H1 (cell line): Measurements from ENCODE around the gene DNMT1. TPM values are rescaled to one million over a fixed set of nuclear protein-coding genes. Genes with fewer than 3 reads are reported as not detected.

ENCODE experiments used
- CTCF ChIA-PET: fragments of 300-600 bp; sonication (Branson Sonifier 250); formaldehyde crosslinking; loops from one replicate; lab custom pipeline; 2021; ENCODE audit not compliant: partially characterized antibody; lab: Charles Lee
- POLR2A ChIA-PET: fragments of 300-600 bp; sonication (Branson Sonifier 250); formaldehyde crosslinking; loops from one replicate; lab custom pipeline; 2021; ENCODE audit warnings: inconsistent platforms; ENCODE audit not compliant: partially characterized antibody; lab: Charles Lee
- DNase-seq, 2 experiments: peaks; one replicate each; pipeline versions ENCODE4 v3.0.0 to v3.0.0-alpha.2; 2010 to 2022; ENCODE audit warnings: low spot score in 2 of 2, low read depth in 1 of 2, mixed read lengths in 1 of 2
- FAIRE-seq: peaks from 2 replicates; lab custom pipeline; 2011; peaks lifted over from hg19 to GRCh38; lab: Jason Lieb, UNC
- H2AFZ ChIP-seq: 2 replicates; pipeline ENCODE4 v1.8.1; 2012; ENCODE audit warnings: low read length, inconsistent platforms
- H2AK5ac ChIP-seq: 2 replicates; pipeline ENCODE4 v1.6.1; 2013; ENCODE audit warnings: low read depth, low read length
- H2BK120ac ChIP-seq: replicated peaks from 2 replicates; pipeline ENCODE3; 2013; ENCODE audit warnings: low read depth, low read length, inconsistent platforms
- H2BK12ac ChIP-seq: 2 replicates; pipeline ENCODE4 v1.6.1; 2013; ENCODE audit warnings: low read depth, low read length
- H2BK15ac ChIP-seq: 2 replicates; pipeline ENCODE4 v1.6.1; 2013; ENCODE audit warnings: low read length
- H2BK20ac ChIP-seq: 2 replicates; pipeline ENCODE4 v1.6.1; 2013; ENCODE audit warnings: low read length
- H2BK5ac ChIP-seq: 2 replicates; pipeline ENCODE4 v1.6.1; 2013; ENCODE audit warnings: low read depth, low read length
- H3K14ac ChIP-seq: 2 replicates; pipeline ENCODE4 v1.6.1; 2013; ENCODE audit warnings: inconsistent platforms; ENCODE audit not compliant: insufficient read length
- H3K18ac ChIP-seq: 2 replicates; pipeline ENCODE4 v1.6.1; 2013; ENCODE audit warnings: low read length; ENCODE audit errors: extremely low read depth
- H3K23ac ChIP-seq: 2 replicates; pipeline ENCODE4 v1.6.1; 2013; ENCODE audit warnings: inconsistent platforms; ENCODE audit not compliant: insufficient read length
- H3K23me2 ChIP-seq: 2 replicates; pipeline ENCODE4 v1.6.1; 2013; ENCODE audit warnings: low read depth, low read length
- H3K27ac ChIP-seq: 2 replicates; pipeline ENCODE4 v1.6.1; 2011; ENCODE audit warnings: low read depth, low read length, inconsistent platforms
- H3K27me3 ChIP-seq, 4 experiments: replicated peaks in 1 of 4; 1 replicate in 1 of 4; 2 replicates in 3 of 4; pipeline versions ENCODE4 v1.6.1 to v1.8.1; 2011 to 2013; ENCODE audit warnings: low read length in 3 of 4, mild to moderate bottlenecking in 3 of 4, inconsistent platforms in 2 of 4, mixed read lengths in 2 of 4, moderate library complexity in 1 of 4; ENCODE audit not compliant: control insufficient read depth in 3 of 4, insufficient read depth in 3 of 4; ENCODE audit errors: extremely low read depth in 1 of 4
- H3K36me3 ChIP-seq, 4 experiments: 2 replicates each; pipeline versions ENCODE4 v1.6.1 to v1.8.1; 2011 to 2013; ENCODE audit warnings: mild to moderate bottlenecking in 4 of 4, low read length in 3 of 4, moderate library complexity in 2 of 4, control low read depth in 1 of 4, inconsistent platforms in 1 of 4; ENCODE audit not compliant: insufficient read depth in 4 of 4, control insufficient read depth in 2 of 4
- H3K4ac ChIP-seq: replicated peaks from 2 replicates; pipeline ENCODE3; 2013; ENCODE audit warnings: low read length, low read depth, mixed read lengths, inconsistent platforms; ENCODE audit not compliant: insufficient read length
- H3K4me1 ChIP-seq, 4 experiments: replicated peaks in 1 of 4; 1 replicate in 1 of 4; 2 replicates in 3 of 4; pipeline versions ENCODE4 v1.6.1 to v1.8.1; 2011 to 2013; ENCODE audit warnings: low read length in 3 of 4, inconsistent platforms in 2 of 4, mixed read lengths in 1 of 4; ENCODE audit not compliant: insufficient read depth in 4 of 4, control insufficient read depth in 3 of 4
- H3K4me2 ChIP-seq, 2 experiments: 2 replicates each; pipeline versions ENCODE4 v1.6.1 to v1.8.1; 2011 to 2013; ENCODE audit warnings: low read depth in 2 of 2, low read length in 2 of 2, control low read depth in 1 of 2, inconsistent platforms in 1 of 2, mild to moderate bottlenecking in 1 of 2; ENCODE audit not compliant: insufficient read depth in 1 of 2
- H3K4me3 ChIP-seq, 4 experiments: fragments of 200-600, 300-600 bp in 1 of 4; sonication (generic), shearing (Covaris generic), sonication (Bioruptor Twin) in 1 of 4; 2 replicates each; pipeline versions ENCODE4 v1.5.1 to v1.8.1; 2011 to 2016; ENCODE audit warnings: low read length in 4 of 4, low read depth in 3 of 4, control low read depth in 2 of 4, inconsistent platforms in 2 of 4, mild to moderate bottlenecking in 2 of 4, mixed read lengths in 1 of 4, moderate library complexity in 1 of 4; ENCODE audit not compliant: insufficient read depth in 2 of 4; ENCODE audit errors: extremely low read depth in 1 of 4
- H3K56ac ChIP-seq: replicated peaks from 2 replicates; pipeline ENCODE3; 2013; ENCODE audit warnings: low read depth, mild to moderate bottlenecking, mixed read lengths, low read length, inconsistent platforms; ENCODE audit not compliant: insufficient read length
- H3K79me1 ChIP-seq: 2 replicates; pipeline ENCODE4 v1.6.1; 2013; ENCODE audit warnings: low read depth, low read length, control low read depth
- H3K79me2 ChIP-seq, 2 experiments: 2 replicates each; pipeline versions ENCODE4 v1.6.1 to v1.8.1; 2012 to 2013; ENCODE audit warnings: low read length in 2 of 2, mild to moderate bottlenecking in 2 of 2, inconsistent platforms in 1 of 2; ENCODE audit not compliant: insufficient read depth in 2 of 2, control insufficient read depth in 1 of 2
- H3K9ac ChIP-seq, 4 experiments: replicated peaks in 1 of 4; 1 replicate in 1 of 4; 2 replicates in 3 of 4; pipeline versions ENCODE4 v1.6.1 to v1.8.1; 2011 to 2013; ENCODE audit warnings: low read depth in 3 of 4, low read length in 3 of 4, control low read depth in 2 of 4, mild to moderate bottlenecking in 2 of 4, moderate library complexity in 2 of 4, inconsistent platforms in 1 of 4; ENCODE audit errors: extremely low read depth in 1 of 4
- H3K9me3 ChIP-seq, 2 experiments: 2 replicates each; pipeline versions ENCODE4 v1.6.1 to v1.8.1; 2012 to 2013; ENCODE audit warnings: mild to moderate bottlenecking in 2 of 2, moderate library complexity in 2 of 2, control low read depth in 1 of 2, inconsistent platforms in 1 of 2, low read depth in 1 of 2, low read length in 1 of 2, mixed read lengths in 1 of 2; ENCODE audit not compliant: insufficient read depth in 2 of 2
- H4K20me1 ChIP-seq, 2 experiments: replicated peaks in 1 of 2; 2 replicates each; pipeline versions ENCODE3 to v1.8.1; 2011 to 2013; ENCODE audit warnings: inconsistent platforms in 2 of 2, low read length in 2 of 2, mild to moderate bottlenecking in 1 of 2; ENCODE audit not compliant: insufficient read depth in 2 of 2, control insufficient read depth in 1 of 2
- H4K5ac ChIP-seq: 2 replicates; pipeline ENCODE4 v1.6.1; 2013; ENCODE audit warnings: low read length, low read depth, mixed read lengths, inconsistent platforms; ENCODE audit not compliant: insufficient read length
- H4K8ac ChIP-seq: 2 replicates; pipeline ENCODE4 v1.8.0; 2013; ENCODE audit warnings: mild to moderate bottlenecking, moderate library complexity, low read length, inconsistent platforms; ENCODE audit not compliant: insufficient read depth; ENCODE audit errors: extremely low read depth
- H4K91ac ChIP-seq: replicated peaks from 2 replicates; pipeline ENCODE3; 2013; ENCODE audit warnings: low read length, mixed read lengths, inconsistent platforms; ENCODE audit not compliant: insufficient read length
- ASH2L ChIP-seq: fragments of 200-600, 300-600 bp; sonication (generic); IDR thresholded peaks from one replicate; pipeline ENCODE4 v1.7.1; 2017; ENCODE audit warnings: low read length
- BCL11A ChIP-seq, 2 experiments: IDR thresholded peaks; one replicate each; pipeline ENCODE4 v1.6.1; 2011; ENCODE audit warnings: low read depth in 2 of 2, low read length in 2 of 2, mild to moderate bottlenecking in 2 of 2
- CBX8 ChIP-seq: fragments of 300-800, 300-1000 bp; sonication (generic); IDR thresholded peaks from 2 replicates; pipeline ENCODE4 v1.7.1; 2016; ENCODE audit warnings: low read depth, low read length, borderline replicate concordance
- CHD2 ChIP-seq: IDR thresholded peaks from 2 replicates; pipeline ENCODE4 v1.6.1; 2012; ENCODE audit warnings: low read length, improper control_type of control experiment
- EGR1 ChIP-seq: IDR thresholded peaks from 2 replicates; pipeline ENCODE4 v1.6.1; 2011; ENCODE audit warnings: low read depth, low read length, borderline replicate concordance
- FOSL1 ChIP-seq: IDR thresholded peaks from 2 replicates; pipeline ENCODE4 v1.6.1; 2011; ENCODE audit warnings: mild to moderate bottlenecking, low read depth, low read length, moderate library complexity; ENCODE audit not compliant: insufficient read depth
- GABPA ChIP-seq: IDR thresholded peaks from 2 replicates; pipeline ENCODE4 v1.6.1; 2011; ENCODE audit warnings: mild to moderate bottlenecking, low read length, moderate library complexity, borderline replicate concordance; ENCODE audit not compliant: insufficient read depth
- NRF1 ChIP-seq: IDR thresholded peaks from 2 replicates; pipeline ENCODE4 v1.6.1; 2011; ENCODE audit warnings: mild to moderate bottlenecking, low read depth, low read length, improper control_type of control experiment
- POU5F1 ChIP-seq: IDR thresholded peaks from 2 replicates; pipeline ENCODE4 v1.6.1; 2011; ENCODE audit warnings: low read depth, mild to moderate bottlenecking, low read length, moderate library complexity
- RAD21 ChIP-seq, 2 experiments: IDR thresholded peaks in 1 of 2; conservative IDR thresholded peaks in 1 of 2; 2 replicates each; pipeline ENCODE4 v1.6.1; 2011; ENCODE audit warnings: low read depth in 2 of 2, low read length in 2 of 2, improper control_type of control experiment in 1 of 2, inconsistent platforms in 1 of 2, mild to moderate bottlenecking in 1 of 2, moderate library complexity in 1 of 2
- SP1 ChIP-seq: IDR thresholded peaks from 2 replicates; pipeline ENCODE4 v1.6.1; 2011; ENCODE audit warnings: low read depth, low read length
- SP2 ChIP-seq: IDR thresholded peaks from 2 replicates; pipeline ENCODE4 v1.6.1; 2012; ENCODE audit warnings: mild to moderate bottlenecking, low read length, inconsistent platforms
- TCF12 ChIP-seq: IDR thresholded peaks from 2 replicates; pipeline ENCODE4 v1.6.1; 2011; ENCODE audit warnings: low read depth, mild to moderate bottlenecking, low read length
- WGBS, 2 experiments: shearing (Covaris generic) in 1 of 2; methylation state at CpG; one replicate each; pipeline versions ENCODE4 v1.1.6 to v1.1.7; 2013 to 2015; ENCODE audit warnings: low lambda C conversion rate in 2 of 2, mixed read lengths in 2 of 2, inconsistent platforms in 1 of 2, low coverage in 1 of 2, missing lambda C conversion rate in 1 of 2; ENCODE audit not compliant: insufficient replicate concordance in 2 of 2, insufficient coverage in 1 of 2, insufficient read length in 1 of 2; ENCODE audit errors: extremely low coverage in 1 of 2, missing lambda C conversion rate in 1 of 2; 5-methylcytosine and 5-hydroxymethylcytosine counted together
- polyA plus RNA-seq, 7 experiments: library from polyadenylated mRNA; depleted of rRNA in 3 of 7; stranded (reverse) in 5 of 7; unstranded in 2 of 7; fragments of >200 nt in 5 of 7; fragments of 200-250 nt in 2 of 7; gene quantifications; 1 replicate in 5 of 7; 2 replicates in 1 of 7; 4 replicates in 1 of 7; pipeline versions ENCODE4 v1.2.1 to v1.2.3, GENCODE V29; 2011 to 2013; ENCODE audit warnings: missing spikeins in 2 of 7, mixed read lengths in 2 of 7
- total RNA-seq: library from RNA; stranded (reverse); fragmentation: NEBNext Ultra II Directional; extraction: Animal tissue kit (Norgen Biotek cat#: 25700); gene quantifications from 2 replicates; pipeline ENCODE4 v1.2.1, GENCODE V29; 2021
- TF ChIP-seq, protein P1 (sequence below): IDR thresholded peaks from 2 replicates; pipeline ENCODE4 v1.6.1; 2012; ENCODE audit warnings: inconsistent platforms

The DNMT1 gene
- total and polyA plus RNA-seq, 2 of the 8 experiments (the other 6 are each of a cell fraction or from before 2014, with no cell fraction given): 101 to 210 TPM

GRCh38 chr19:10139952-10140351 lies 54.8 kb downstream of the DNMT1 start:
- Histone ChIP-seq H4K8ac (no peak overlapping the region), H3K9me3 (no peaks in the 10 kb centered on the region), H3K4me1 (no peaks in the 10 kb centered on the region), H4K20me1 (peaks cover 8 to 30% of the 10 kb centered on the region in 2 experiments), H3K9ac (no peak overlapping the region), H3K14ac (no peak overlapping the region), H2BK12ac (no peak overlapping the region), H3K23me2 (no peaks in the 10 kb centered on the region), H3K56ac (no peak overlapping the region), H2BK5ac (no peak overlapping the region), H4K5ac (no peak overlapping the region), H3K18ac (no peak overlapping the region), H2BK20ac (no peak overlapping the region), H2AK5ac (no peak overlapping the region), H3K79me1 (no peaks in the 10 kb centered on the region), H3K23ac (no peak overlapping the region), H3K27me3 (no peaks in the 10 kb centered on the region), H3K27ac (no peak overlapping the region), H2AFZ (no peak overlapping the region), H4K91ac (no peak overlapping the region), H3K4me2 (no peak overlapping the region), H3K4me3 (no peak overlapping the region), H2BK15ac (no peak overlapping the region), H2BK120ac (no peak overlapping the region), H3K36me3 (peaks cover 56 to 98% (median 91%) of the 10 kb centered on the region in 4 experiments), H3K79me2 (no peaks in the 10 kb centered on the region), H3K4ac (no peak overlapping the region)
- FAIRE-seq: no peak
- ChIA-PET POLR2A (interaction anchor here (1.0 to 29.1 kb wide), 2 partner anchors 23 to 30 kb away, joined by 3 to 412 read pairs; partner anchors contain the start of genes ANGPTL6, P2RY11 and PPAN), CTCF (interaction anchor here (0.6 to 1.3 kb wide), 7 partner anchors 8 to 412 kb away, joined by 3 read pairs; no protein-coding TSS in a partner anchor)
- WGBS, 2 experiments: 92% methylated on average over 23 of the region's 23 CpGs; no CpG with 5 or more reads in 1 of the 2 experiments
- TF ChIP-seq ASH2L (no peak), RAD21 (IDR thresholded peaks at IDR 0.05 in 1 of 2, conservative IDR thresholded peaks at IDR 0.05 in 1 of 2; ENCODE audit: low read depth in 2 of 2, low read length in 2 of 2) (no peak), NRF1 (no peak), POU5F1 (no peak), FOSL1 (no peak), GABPA (no peak), BCL11A (IDR thresholded peaks at IDR 0.05; ENCODE audit: low read depth in 2 of 2, low read length in 2 of 2) (no peak), CHD2 (no peak), SP1 (no peak), TCF12 (no peak), CBX8 (no peak), EGR1 (no peak), SP2 (no peak)
- TF ChIP-seq, protein P1, sequence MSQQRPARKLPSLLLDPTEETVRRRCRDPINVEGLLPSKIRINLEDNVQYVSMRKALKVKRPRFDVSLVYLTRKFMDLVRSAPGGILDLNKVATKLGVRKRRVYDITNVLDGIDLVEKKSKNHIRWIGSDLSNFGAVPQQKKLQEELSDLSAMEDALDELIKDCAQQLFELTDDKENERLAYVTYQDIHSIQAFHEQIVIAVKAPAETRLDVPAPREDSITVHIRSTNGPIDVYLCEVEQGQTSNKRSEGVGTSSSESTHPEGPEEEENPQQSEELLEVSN: no peak
- no peak for DNase-seq
